ENCODE measurements around the gene PSMA3. TPM values are rescaled to one million over a fixed set of nuclear protein-coding genes. Genes with fewer than 3 reads are reported as not detected.

Gene PSMA3
- total RNA-seq, 1 donor from 2014 or later, result 180 TPM

DNA sequence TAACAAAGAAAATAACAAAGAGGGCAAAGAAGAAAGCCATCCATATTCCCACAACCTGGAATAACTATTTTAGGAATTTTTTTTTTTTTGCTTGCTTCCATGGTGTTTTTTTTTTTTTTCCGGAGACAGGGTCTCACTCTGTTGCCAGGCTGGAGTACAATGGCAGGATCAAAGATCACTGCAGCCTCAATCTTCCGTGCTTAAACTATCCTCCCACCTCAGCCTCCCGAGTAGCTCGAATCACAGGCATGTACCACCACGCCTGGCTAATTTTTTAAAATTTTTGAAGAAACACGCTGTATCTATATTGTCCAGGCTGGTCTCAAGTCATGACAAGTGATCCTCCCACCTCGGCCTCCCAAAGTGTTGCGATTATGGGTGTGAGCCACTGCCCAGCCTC, 33.5 kb downstream of the PSMA3 start:
- H3K4me1 Mint-ChIP-seq (ENCODE audit: unreplicated experiment), result peaks cover 16% of the 10 kb centered on the region
- no peak overlapping the region for H3K27ac Mint-ChIP-seq (ENCODE audit: unreplicated experiment)
- no peak for DNase-seq (ENCODE audit: low spot score)
- TF ChIP-seq, protein P1, sequence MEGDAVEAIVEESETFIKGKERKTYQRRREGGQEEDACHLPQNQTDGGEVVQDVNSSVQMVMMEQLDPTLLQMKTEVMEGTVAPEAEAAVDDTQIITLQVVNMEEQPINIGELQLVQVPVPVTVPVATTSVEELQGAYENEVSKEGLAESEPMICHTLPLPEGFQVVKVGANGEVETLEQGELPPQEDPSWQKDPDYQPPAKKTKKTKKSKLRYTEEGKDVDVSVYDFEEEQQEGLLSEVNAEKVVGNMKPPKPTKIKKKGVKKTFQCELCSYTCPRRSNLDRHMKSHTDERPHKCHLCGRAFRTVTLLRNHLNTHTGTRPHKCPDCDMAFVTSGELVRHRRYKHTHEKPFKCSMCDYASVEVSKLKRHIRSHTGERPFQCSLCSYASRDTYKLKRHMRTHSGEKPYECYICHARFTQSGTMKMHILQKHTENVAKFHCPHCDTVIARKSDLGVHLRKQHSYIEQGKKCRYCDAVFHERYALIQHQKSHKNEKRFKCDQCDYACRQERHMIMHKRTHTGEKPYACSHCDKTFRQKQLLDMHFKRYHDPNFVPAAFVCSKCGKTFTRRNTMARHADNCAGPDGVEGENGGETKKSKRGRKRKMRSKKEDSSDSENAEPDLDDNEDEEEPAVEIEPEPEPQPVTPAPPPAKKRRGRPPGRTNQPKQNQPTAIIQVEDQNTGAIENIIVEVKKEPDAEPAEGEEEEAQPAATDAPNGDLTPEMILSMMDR (IDR thresholded peaks at IDR 0.05; ENCODE audit: unreplicated experiment), result no peak
- H3K27me3 Mint-ChIP-seq (ENCODE audit: unreplicated experiment), result no peaks in the 10 kb centered on the region
- H3K9me3 Mint-ChIP-seq (ENCODE audit: unreplicated experiment), result no peaks in the 10 kb centered on the region
- H3K36me3 Mint-ChIP-seq (ENCODE audit: low read depth, unreplicated experiment), result peaks cover 4% of the 10 kb centered on the region
- no peak overlapping the region for H3K4me3 Mint-ChIP-seq (ENCODE audit: unreplicated experiment)

DNA sequence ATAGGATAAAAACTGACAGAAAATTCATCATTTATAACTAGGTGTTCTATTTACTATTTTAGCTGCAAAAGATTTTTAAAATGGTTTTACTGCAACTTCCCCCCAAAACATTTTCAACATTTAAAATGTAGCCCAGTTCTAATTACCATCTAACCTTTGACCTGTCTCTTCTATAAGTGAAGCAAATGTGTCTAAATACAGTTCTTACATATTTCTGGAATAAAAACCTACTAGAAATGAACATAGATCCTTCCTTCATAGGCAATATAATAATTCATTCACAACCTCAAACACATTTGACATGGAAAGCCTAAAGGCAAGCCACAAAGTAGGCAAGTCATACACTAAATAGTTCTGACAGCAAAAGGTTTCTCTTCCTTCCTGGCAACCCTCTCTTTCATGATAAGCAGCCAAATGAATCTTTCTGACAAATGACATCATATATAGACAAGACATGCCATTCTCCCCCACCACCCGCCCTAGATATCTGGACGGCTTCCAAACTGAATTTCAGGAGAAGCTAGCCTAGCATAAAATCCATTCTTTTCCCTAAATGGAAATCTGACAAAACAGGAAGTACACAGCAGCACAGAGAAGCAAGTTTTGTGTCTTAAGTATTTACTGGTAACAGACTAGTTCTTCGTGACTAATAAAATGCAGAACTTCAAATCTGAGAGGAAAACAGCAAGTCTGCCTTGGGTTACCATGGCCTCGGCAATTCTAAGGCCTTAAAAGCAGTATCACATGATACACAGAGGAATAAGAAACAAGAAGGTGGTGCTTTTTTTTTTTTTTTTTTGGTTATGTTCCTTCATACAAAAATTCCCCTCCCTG, 36.5 kb downstream of the PSMA3 start:
- peak overlapping the region; percentile 88 for H3K27ac Mint-ChIP-seq (ENCODE audit: unreplicated experiment)
- DNase-seq (ENCODE audit: low spot score), result no peak
- TF ChIP-seq, protein P1 (IDR thresholded peaks at IDR 0.05; ENCODE audit: unreplicated experiment), result no peak
- H3K36me3 Mint-ChIP-seq (ENCODE audit: low read depth, unreplicated experiment), result peaks cover 15% of the 10 kb centered on the region
- H3K4me1 Mint-ChIP-seq (ENCODE audit: unreplicated experiment), result peaks cover 16% of the 10 kb centered on the region
- H3K27me3 Mint-ChIP-seq (ENCODE audit: unreplicated experiment), result no peaks in the 10 kb centered on the region
- H3K9me3 Mint-ChIP-seq (ENCODE audit: unreplicated experiment), result no peaks in the 10 kb centered on the region
- H3K4me3 Mint-ChIP-seq (ENCODE audit: unreplicated experiment), result no peak overlapping the region

DNA sequence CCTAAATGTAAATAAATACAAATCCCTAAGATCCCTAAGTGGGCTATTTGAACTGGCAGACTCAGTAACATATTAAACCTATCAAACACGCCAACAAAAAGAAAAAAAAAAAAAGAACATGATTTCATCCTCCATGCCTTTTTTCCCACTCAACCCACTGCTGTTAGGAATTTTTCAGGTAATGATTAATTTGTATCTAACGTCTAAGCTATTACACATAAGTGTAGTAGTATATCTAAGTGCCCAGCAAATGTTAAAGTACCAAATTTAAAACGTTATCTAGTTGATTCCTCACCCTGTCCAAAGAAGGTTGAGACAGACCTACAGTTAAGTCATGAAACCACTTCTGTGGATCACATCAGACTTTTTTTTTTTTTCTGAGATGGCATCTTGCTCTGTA, 37.3 kb downstream of the PSMA3 start:
- Mint-ChIP-seq H3K9me3 (ENCODE audit: unreplicated experiment) (no peaks in the 10 kb centered on the region), H3K4me3 (ENCODE audit: unreplicated experiment) (no peak overlapping the region), H3K27ac (ENCODE audit: unreplicated experiment) (peak overlapping the region; percentile 68), H3K36me3 (ENCODE audit: low read depth, unreplicated experiment) (peaks cover 15% of the 10 kb centered on the region), H3K27me3 (ENCODE audit: unreplicated experiment) (no peaks in the 10 kb centered on the region), H3K4me1 (ENCODE audit: unreplicated experiment) (peaks cover 16% of the 10 kb centered on the region)
- TF ChIP-seq, protein P1 (IDR thresholded peaks at IDR 0.05; ENCODE audit: unreplicated experiment), result no peak
- no peak for DNase-seq (ENCODE audit: low spot score)

DNA sequence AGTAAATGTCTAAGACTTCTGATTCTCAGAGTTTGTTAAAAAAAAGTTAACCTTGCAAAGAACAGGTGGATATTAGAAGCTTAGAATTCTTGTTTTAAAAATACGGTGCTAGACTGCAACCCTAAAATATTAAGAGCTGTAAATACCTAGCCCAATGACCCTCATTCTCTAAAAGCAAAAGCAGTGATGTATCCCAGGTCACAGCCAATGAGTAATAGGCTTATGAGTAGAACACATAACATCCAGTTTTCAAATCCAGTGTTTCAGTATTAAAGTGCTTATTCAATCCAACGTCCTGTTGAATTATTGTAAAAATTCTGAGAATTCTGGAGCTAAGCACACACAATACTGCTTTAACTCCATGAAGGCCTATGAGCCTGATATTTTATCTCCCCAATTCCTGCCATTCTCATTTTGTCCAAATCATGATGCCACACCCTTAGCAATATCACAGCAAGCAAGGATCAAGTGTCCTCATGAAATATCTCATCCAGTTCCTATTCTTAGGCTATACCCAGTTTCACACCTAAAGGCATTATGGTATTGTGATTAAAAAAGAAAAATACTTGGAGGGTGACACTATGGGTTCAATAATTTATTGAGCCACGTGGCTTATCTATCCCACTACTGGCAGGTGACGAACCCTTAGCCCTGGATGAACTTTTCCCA, 38.4 kb downstream of the PSMA3 start:
- Mint-ChIP-seq H3K36me3 (ENCODE audit: low read depth, unreplicated experiment) (peaks cover 20% of the 10 kb centered on the region), H3K4me3 (ENCODE audit: unreplicated experiment) (no peak overlapping the region), H3K9me3 (ENCODE audit: unreplicated experiment) (no peaks in the 10 kb centered on the region), H3K27ac (ENCODE audit: unreplicated experiment) (no peak overlapping the region), H3K27me3 (ENCODE audit: unreplicated experiment) (no peaks in the 10 kb centered on the region), H3K4me1 (ENCODE audit: unreplicated experiment) (peaks cover 16% of the 10 kb centered on the region)
- TF ChIP-seq, protein P1 (IDR thresholded peaks at IDR 0.05; ENCODE audit: unreplicated experiment), result no peak
- no peak for DNase-seq (ENCODE audit: low spot score)

DNA sequence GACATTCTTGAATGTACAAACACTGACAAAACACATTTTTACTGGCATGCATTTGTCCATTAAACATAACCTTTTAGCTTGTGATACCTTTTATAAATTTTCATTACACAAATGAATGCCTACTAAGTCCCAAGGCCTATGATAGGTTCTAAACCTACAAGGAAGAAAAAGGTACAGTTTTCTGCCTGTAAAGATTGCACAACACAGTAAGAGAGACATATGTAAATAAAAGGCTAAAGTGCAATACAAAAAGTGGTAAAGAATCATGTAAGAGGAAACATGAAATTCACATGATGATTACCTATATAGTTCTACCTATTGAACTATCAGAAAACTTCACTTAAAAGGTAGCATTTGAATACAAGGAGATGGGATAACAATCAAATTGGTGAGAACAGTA, 39.1 kb downstream of the PSMA3 start:
- Mint-ChIP-seq H3K9me3 (ENCODE audit: unreplicated experiment) (no peaks in the 10 kb centered on the region), H3K36me3 (ENCODE audit: low read depth, unreplicated experiment) (peaks cover 25% of the 10 kb centered on the region), H3K27me3 (ENCODE audit: unreplicated experiment) (peaks cover under 1% of the 10 kb centered on the region), H3K27ac (ENCODE audit: unreplicated experiment) (no peak overlapping the region), H3K4me3 (ENCODE audit: unreplicated experiment) (no peak overlapping the region), H3K4me1 (ENCODE audit: unreplicated experiment) (peaks cover 18% of the 10 kb centered on the region)
- TF ChIP-seq, protein P1 (IDR thresholded peaks at IDR 0.05; ENCODE audit: unreplicated experiment), result no peak
- DNase-seq (ENCODE audit: low spot score), result no peak
